NCI-H1694 treated with DMSO at 0.1 percent for 48 hours (cell line): Measurements from ENCODE around the gene CNRIP1.

Experiments used
- DNase-seq: peaks from one replicate; lab custom pipeline; 2025; lab: John Stamatoyannopoulos, UW

The CNRIP1 gene

DNA sequence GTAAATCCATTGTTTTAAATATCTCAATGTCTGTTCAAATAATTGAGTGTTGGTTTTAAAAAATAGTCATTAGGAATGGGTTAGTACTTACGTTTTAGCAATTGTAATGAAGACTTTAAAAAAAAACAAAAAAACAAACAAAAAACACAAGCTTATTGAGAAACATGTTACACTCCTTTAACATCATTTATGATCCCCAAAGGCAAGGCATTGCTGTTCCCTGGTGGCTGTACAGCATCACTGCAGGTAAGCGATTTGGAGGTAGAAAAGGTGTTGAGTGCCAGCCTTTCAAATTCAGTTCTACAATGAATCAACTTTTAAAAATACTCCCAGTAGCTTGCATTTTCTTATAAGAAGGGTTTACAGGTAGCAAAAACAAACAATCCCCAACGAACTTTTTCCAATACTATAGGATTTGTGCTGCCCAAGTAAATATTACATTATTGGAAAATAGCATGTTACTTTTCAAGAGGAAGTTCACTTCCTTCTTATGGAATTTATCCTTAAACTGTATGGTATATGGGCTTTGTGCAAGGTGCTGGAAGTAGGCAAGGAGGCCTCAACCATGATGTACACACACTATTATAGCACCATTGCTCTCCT, 27.5 kb downstream of the CNRIP1 start:
- DNase-seq = peak; percentile 15

DNA sequence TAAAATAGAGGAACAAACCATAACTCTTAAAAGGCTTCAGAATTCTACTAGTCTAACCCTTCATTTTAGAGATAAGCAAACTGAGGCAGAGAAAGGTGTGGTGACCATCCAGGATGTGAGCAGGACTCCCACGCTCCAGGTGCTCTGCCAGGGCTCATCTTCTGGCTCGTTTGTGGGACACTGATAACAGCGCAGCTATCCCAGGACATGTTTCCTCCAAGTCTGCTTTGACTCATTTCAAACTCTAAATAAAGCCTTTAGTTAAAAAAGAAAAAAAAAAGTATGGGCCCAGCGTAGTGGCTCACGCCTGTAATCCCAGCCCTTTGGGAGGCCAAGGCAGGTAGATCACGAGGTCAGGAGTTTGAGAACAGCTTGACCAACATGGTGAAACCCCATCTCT, 28.4 kb downstream of the CNRIP1 start:
- no peak for DNase-seq

DNA sequence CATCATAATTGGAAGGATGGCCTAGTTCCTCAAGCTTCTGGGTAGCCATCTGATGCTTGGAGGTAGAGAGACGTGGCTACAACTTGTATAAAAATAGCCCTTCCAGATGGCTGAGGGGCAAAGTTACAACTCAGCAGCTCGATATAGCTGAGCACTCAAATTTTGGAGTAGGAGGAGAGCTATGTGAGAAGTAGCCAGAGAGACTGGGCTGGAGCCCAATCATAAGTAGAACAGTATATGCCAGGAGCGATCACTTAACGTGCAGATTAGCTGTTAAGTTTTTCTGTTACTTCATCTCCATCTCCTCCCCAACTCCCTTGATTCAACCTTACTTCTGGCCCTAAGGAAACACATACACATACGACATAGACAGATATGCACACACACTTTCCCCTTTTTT, 28.8 kb downstream of the CNRIP1 start:
- DNase-seq = no peak

DNA sequence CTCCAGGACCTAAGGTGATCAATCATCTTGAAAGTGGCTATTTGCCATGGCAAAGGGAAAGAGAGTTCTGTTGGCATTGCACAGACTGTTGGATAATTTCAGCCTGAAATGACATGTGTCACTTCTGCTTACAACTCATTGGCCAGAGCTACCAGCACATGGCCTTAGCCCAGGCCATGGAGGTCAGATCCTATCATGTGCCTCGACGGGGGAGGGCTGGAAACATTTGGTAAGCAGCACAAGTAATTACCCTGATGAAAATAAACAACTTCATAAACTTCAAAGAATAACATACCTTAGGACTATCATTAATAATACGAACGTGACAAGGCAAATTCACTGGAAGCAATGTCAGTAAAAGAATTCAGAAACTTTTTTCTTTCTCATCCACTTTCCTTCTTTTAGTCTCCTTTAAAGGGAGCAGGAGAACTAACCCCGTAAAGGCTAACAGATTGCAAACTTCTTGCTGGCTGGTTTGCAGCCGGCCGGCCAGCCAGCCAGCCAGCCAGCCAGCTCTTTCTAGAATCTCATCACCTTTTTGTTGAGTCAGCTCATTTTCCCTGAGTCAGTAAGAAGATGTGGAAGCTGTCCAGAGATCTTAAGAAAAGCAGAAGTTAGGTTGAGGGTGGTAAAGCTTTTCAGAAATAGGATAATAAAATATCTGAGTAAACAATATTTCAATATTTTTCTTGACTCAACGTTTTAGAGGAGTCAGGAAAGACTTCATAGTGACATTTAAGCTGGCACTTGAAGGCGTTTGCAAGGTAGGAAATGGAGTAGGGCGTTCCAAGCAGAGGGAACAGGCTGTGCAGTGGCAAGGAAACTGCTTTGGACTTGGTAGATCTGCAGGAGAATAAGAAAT, 31.9 kb downstream of the CNRIP1 start:
- DNase-seq = no peak

GRCh38 chr2:68284896-68285295, 34.9 kb downstream of the CNRIP1 start:
- peak; percentile 82 for DNase-seq

- DNase-seq = no peak
Observed at GRCh38 chr2:68283419-68283812, 36.3 kb downstream of the CNRIP1 start.

DNA sequence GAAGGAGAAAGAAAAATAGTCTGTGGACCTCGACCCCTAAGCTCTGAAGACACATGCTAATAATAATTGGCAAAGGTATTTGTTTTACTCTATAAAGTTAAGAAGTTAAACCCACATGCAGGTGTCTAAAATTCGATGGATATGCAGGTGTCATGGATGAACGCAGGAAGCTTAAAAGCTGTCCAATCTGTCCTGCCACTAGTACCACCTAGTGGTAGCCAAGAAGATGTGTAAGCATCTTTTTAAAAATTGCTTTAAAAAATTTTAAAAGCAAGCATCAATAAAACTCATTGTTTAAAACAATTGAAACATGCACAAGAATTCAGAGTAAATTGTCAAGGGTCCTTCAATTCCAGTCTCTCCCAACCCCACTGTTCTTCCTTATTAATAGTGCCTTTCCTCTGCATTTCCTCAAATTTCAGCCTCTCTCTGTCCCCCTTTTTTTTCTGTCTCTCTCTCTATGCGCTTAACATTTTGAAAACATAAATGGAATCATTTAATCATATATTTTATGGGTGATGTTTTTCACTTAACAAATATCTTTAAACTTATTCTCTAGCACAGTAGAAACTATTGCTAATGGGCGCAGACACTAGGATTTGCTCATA, 36.8 kb downstream of the CNRIP1 start:
- peak; percentile 42 for DNase-seq

DNA sequence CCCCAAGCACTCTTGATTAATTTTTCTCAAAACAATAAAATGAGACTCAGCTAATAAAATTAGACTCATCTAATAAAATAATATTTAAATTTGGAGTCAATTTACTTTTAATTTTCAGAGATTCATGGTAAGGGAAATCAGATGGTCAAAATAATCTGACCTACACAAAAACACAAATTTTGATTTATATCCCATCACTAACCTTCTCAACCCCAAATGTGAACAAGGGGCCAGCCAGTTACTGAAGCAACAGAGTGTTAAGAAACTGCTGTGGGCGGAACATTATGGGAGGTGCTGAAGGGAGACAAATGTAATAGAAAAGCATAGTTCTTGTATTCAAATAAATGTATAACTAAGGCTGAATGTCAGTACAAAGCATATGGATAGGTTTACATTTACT, 39.0 kb downstream of the CNRIP1 start:
- DNase-seq = no peak

- no peak for DNase-seq
Observed at GRCh38 chr2:68280348-68280747, 39.4 kb downstream of the CNRIP1 start.

GRCh38 chr2:68279691-68280090, 40.1 kb downstream of the CNRIP1 start:
- DNase-seq = no peak

GRCh38 chr2:68278169-68278568, 41.6 kb downstream of the CNRIP1 start:
- no peak for DNase-seq

DNA sequence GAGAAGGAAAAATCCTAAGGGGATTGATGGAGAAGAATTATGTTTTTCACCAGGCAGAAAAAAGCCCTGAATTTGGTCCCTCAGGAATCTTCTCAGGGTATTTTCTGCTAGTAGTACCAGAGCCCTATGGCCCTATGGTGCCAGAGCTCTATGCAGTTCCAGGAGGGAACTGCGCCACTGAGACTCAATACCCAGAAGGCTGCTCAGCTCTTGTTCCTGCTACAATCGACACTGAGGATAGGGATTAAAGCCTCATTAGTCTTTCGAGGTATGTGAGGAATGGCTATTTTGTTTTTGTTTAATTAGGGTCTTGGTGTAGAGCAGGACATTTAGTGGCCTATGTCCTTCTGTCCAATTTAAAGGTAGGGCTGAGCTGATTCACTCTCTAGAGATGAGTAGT, 45.7 kb downstream of the CNRIP1 start:
- DNase-seq = no peak

- no peak for DNase-seq
Observed at GRCh38 chr2:68272246-68272994, 47.3 kb downstream of the CNRIP1 start.

- no peak for DNase-seq
Observed at GRCh38 chr2:68266655-68267054, 53.1 kb downstream of the CNRIP1 start.

GRCh38 chr2:68263632-68264031, 56.1 kb downstream of the CNRIP1 start:
- no peak for DNase-seq

GRCh38 chr2:68258851-68259250, 60.9 kb downstream of the CNRIP1 start:
- DNase-seq = no peak

- no peak for DNase-seq
Observed at GRCh38 chr2:68256093-68256450, 63.7 kb downstream of the CNRIP1 start.

DNA sequence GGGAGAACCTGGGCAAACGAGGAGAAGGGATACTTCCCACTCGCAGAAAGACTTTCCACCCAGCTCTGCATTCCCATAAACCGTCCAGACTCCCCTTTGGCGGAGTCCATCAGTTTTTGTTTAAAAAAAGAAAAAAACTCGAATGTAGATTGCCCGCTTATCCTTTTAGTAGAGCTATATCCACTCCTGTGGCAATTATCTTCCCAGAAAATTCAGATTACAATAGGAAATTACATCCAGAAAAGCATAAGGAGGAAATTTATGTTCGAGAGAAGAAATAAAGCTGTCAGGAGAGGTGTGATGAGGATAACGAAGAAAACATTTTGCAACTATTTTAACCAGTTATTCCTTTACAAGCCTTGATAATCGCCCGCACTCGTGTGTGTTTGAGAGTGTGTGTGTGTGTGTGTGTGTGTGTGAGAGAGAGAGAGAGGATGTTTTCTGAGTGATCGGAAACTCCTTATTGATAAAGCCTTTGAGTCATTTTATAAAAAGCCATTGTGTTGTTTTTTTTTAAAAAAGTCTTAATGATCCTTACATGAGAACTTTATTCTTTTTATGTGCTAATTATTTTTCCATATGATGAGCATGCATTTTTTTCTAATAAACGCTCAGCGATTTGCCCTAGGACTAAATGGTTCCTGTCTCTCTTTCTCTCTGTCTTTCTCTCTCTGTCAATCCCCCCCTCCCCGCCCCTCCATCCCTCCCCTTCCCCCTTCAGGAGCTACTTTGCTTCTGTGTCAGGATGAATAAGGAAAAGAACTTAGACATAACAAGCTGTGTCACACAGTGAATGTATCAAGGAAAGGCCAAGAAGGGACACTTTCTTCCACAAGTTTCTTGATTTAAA, 66.3 kb downstream of the CNRIP1 start:
- DNase-seq = peak; percentile 24

- DNase-seq = peak; percentile 82
Observed at GRCh38 chr2:68252400-68253218, 67.1 kb downstream of the CNRIP1 start, which contains the start of gene PPP3R1. PPP3R1 (minus strand) TSS chr2:68252532; CDS start chr2:68252127, 405 bp downstream.

DNA sequence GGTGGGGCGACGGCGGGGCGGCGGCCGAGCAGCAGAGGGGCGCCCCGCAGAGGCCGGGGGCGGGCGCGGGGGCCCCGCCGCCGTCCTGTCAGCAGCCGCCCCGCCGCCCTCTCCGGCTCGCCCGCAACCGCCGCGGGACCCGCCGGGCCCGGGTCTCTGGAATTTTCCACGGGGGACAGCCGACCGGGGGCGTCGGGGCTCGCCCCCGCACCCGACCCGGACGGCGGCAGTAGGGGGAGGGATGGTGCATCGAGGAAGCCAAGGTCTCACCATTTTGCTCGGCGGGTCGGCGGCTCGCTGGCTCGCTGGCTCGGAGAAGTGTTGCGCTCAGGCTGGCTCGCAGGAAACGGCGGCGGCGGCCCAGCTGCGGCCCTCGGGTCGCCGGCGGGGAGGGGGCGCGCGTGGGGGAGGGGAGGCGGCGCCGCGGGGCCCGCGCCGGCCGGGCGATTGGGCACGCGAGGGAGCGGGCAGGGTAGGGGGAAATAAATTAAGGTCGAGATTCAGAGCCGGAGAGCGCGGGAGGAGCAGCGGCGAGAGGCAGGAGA, 67.8 kb downstream of the CNRIP1 start:
- DNase-seq = no peak
